NCI-H128 (cell line): Measurements from ENCODE around the gene SLAMF6.
"Not testable (repeated sequence)": the region's sequence is repeated elsewhere in the genome, so short reads cannot be mapped to it uniquely, and the experiment has no call there.

Source experiments
- DNase-seq: peaks from one replicate; lab custom pipeline; 2025; ENCODE audit not compliant: unreplicated experiment; lab: John Stamatoyannopoulos, UW

The SLAMF6 gene

GRCh38 chr1:160515908-160516307 is 7.1 kb downstream of the SLAMF6 start:
- not testable (repeated sequence) for DNase-seq

- no peak for DNase-seq
Observed at GRCh38 chr1:160504651-160505050, 18.4 kb downstream of the SLAMF6 start.

- DNase-seq, result no peak
Observed at GRCh38 chr1:160503087-160503486, 20.0 kb downstream of the SLAMF6 start.

- DNase-seq, result no peak
Observed at GRCh38 chr1:160500321-160500990, 22.6 kb downstream of the SLAMF6 start.

GRCh38 chr1:160499631-160500030 is 23.4 kb downstream of the SLAMF6 start:
- no peak for DNase-seq

- not testable (repeated sequence) for DNase-seq
Observed at GRCh38 chr1:160498301-160499065, 24.6 kb downstream of the SLAMF6 start.

GRCh38 chr1:160496334-160496733 is 26.7 kb downstream of the SLAMF6 start:
- DNase-seq, result no peak

GRCh38 chr1:160494620-160495019 is 28.4 kb downstream of the SLAMF6 start:
- DNase-seq, result no peak

GRCh38 chr1:160492617-160493016 is 30.4 kb downstream of the SLAMF6 start:
- no peak for DNase-seq

- no peak for DNase-seq
Observed at GRCh38 chr1:160491981-160492380, 31.1 kb downstream of the SLAMF6 start.

- DNase-seq, result no peak
Observed at GRCh38 chr1:160491017-160491416, 32.0 kb downstream of the SLAMF6 start.

- no peak for DNase-seq
Observed at GRCh38 chr1:160489513-160490261, 33.4 kb downstream of the SLAMF6 start.

GRCh38 chr1:160488347-160489058 is 34.6 kb downstream of the SLAMF6 start:
- no peak for DNase-seq

GRCh38 chr1:160486453-160486852 is 36.6 kb downstream of the SLAMF6 start:
- DNase-seq, result no peak

GRCh38 chr1:160483505-160484185 is 39.4 kb downstream of the SLAMF6 start:
- no peak for DNase-seq

- no peak for DNase-seq
Observed at GRCh38 chr1:160481979-160482596, 41.0 kb downstream of the SLAMF6 start.

GRCh38 chr1:160480781-160481180 is 42.3 kb downstream of the SLAMF6 start:
- not testable (repeated sequence) for DNase-seq

- DNase-seq, result not testable (repeated sequence)
Observed at GRCh38 chr1:160479091-160479490, 44.0 kb downstream of the SLAMF6 start.

GRCh38 chr1:160474392-160475242 is 48.4 kb downstream of the SLAMF6 start:
- no peak for DNase-seq
